Keratinocyte (primary cell): ENCODE measurements around the gene ATPAF1. TPM values are rescaled to one million over a fixed set of nuclear protein-coding genes. Genes with fewer than 3 reads are reported as not detected.

ENCODE experiments used
- DNase-seq: peaks from one replicate; pipeline ENCODE4 v3.0.0-alpha.2; 2011; ENCODE audit warnings: low read depth, missing footprints, low spot score
- FAIRE-seq: peaks from 2 replicates; lab custom pipeline; 2011; peaks lifted over from hg19 to GRCh38; lab: Jason Lieb, UNC
- H2AFZ ChIP-seq: 2 replicates; pipeline ENCODE4 v1.6.0; 2012; ENCODE audit warnings: low read length, control low read depth, inconsistent platforms; ENCODE audit not compliant: control insufficient read depth
- H3K27ac ChIP-seq: 2 replicates; pipeline ENCODE4 v1.5.1; 2011; ENCODE audit warnings: low read length; ENCODE audit not compliant: control insufficient read depth, insufficient read depth
- H3K27me3 ChIP-seq: 3 replicates; pipeline ENCODE4 v1.6.0; 2011; ENCODE audit warnings: low read length; ENCODE audit not compliant: control insufficient read depth, insufficient read depth; ENCODE audit errors: extremely low read depth
- H3K36me3 ChIP-seq, 2 experiments: 2 replicates in 1 of 2; 3 replicates in 1 of 2; pipeline ENCODE4 v1.5.1; 2011; ENCODE audit warnings: low read length in 2 of 2, mild to moderate bottlenecking in 1 of 2; ENCODE audit not compliant: control insufficient read depth in 2 of 2, insufficient read depth in 2 of 2; ENCODE audit errors: extremely low read depth in 1 of 2
- H3K4me1 ChIP-seq: 3 replicates; pipeline ENCODE4 v1.5.1; 2011; ENCODE audit warnings: low read length; ENCODE audit not compliant: control insufficient read depth, insufficient read depth; ENCODE audit errors: extremely low read depth
- H3K4me2 ChIP-seq: 3 replicates; pipeline ENCODE4 v1.6.0; 2011; ENCODE audit warnings: low read depth, low read length; ENCODE audit not compliant: control insufficient read depth, insufficient read depth; ENCODE audit errors: extremely low read depth
- H3K4me3 ChIP-seq, 3 experiments: fragments of 200-600 bp in 1 of 3; sonication (generic) in 1 of 3; 2 replicates in 2 of 3; 3 replicates in 1 of 3; pipeline ENCODE4 v1.5.1; 2011 to 2016; ENCODE audit warnings: low read length in 3 of 3, mild to moderate bottlenecking in 3 of 3, control low read depth in 2 of 3, inconsistent platforms in 1 of 3, low read depth in 1 of 3, mixed read lengths in 1 of 3, mixed run types in 1 of 3, moderate library complexity in 1 of 3; ENCODE audit not compliant: control insufficient read depth in 2 of 3, insufficient read depth in 2 of 3; ENCODE audit errors: extremely low read depth in 1 of 3
- H3K79me2 ChIP-seq: 2 replicates; pipeline ENCODE4 v1.6.0; 2012; ENCODE audit warnings: low read length; ENCODE audit not compliant: control insufficient read depth, insufficient read depth
- H3K9ac ChIP-seq: 3 replicates; pipeline ENCODE4 v1.6.0; 2011; ENCODE audit warnings: low read length; ENCODE audit not compliant: control insufficient read depth, insufficient read depth; ENCODE audit errors: extremely low read depth
- H3K9me1 ChIP-seq: 3 replicates; pipeline ENCODE4 v1.6.0; 2011; ENCODE audit warnings: low read length; ENCODE audit not compliant: control insufficient read depth, insufficient read depth; ENCODE audit errors: extremely low read depth
- H3K9me3 ChIP-seq: 2 replicates; pipeline ENCODE4 v1.5.1; 2012; ENCODE audit warnings: low read depth, low read length; ENCODE audit not compliant: control insufficient read depth
- H4K20me1 ChIP-seq: 3 replicates; pipeline ENCODE4 v1.6.0; 2011; ENCODE audit warnings: low read length; ENCODE audit not compliant: control insufficient read depth, insufficient read depth; ENCODE audit errors: extremely low read depth
- CTCF ChIP-seq, 3 experiments: IDR thresholded peaks in 1 of 3; conservative IDR thresholded peaks in 1 of 3; optimal IDR thresholded peaks in 1 of 3; 2 replicates in 2 of 3; 3 replicates in 1 of 3; pipeline versions ENCODE3 to v1.5.1; 2011; ENCODE audit warnings: low read length in 3 of 3, mild to moderate bottlenecking in 3 of 3, moderate library complexity in 2 of 3, control low read depth in 1 of 3, inconsistent platforms in 1 of 3; ENCODE audit not compliant: insufficient read depth in 2 of 3; ENCODE audit errors: extremely low read depth in 1 of 3
- EZH2 ChIP-seq: IDR thresholded peaks from one replicate; pipeline ENCODE4 v1.6.1; 2012; ENCODE audit warnings: inconsistent platforms, mild to moderate bottlenecking, low read length, moderate library complexity
- dilution Hi-C: fragments of 300-500 bp; cut with MboI; formaldehyde crosslinking; loops from one replicate; pipeline ENCODE4 v1.7.0; 2020; ENCODE audit warnings: low sequenced_read_pairs; ENCODE audit not compliant: extremely low pct_ligation_motif_present
- polyA plus RNA-seq, 5 experiments: library from polyadenylated mRNA; depleted of rRNA in 3 of 5; stranded (reverse) in 3 of 5; stranded (forward) in 1 of 5; unstranded in 1 of 5; fragments of >200 nt; gene quantifications; 1 replicate in 1 of 5; 2 replicates in 3 of 5; 3 replicates in 1 of 5; pipeline versions ENCODE4 v1.2.1 to v1.2.3, GENCODE V29; 2011 to 2012; ENCODE audit warnings: missing spikeins in 2 of 5, low read depth in 1 of 5, low replicate concordance in 1 of 5

ATPAF1 gene
- polyA plus RNA-seq, 1 donor (not counting 4 experiments of a cell fraction or from before 2014, with no cell fraction given), result 55.6 TPM

- Histone ChIP-seq H4K20me1 (no peaks in the 10 kb centered on the region), H3K27ac (no peak overlapping the region), H3K4me3 (no peak overlapping the region), H3K4me2 (no peak overlapping the region), H2AFZ (no peak overlapping the region), H3K4me1 (peaks cover 9% of the 10 kb centered on the region), H3K79me2 (no peaks in the 10 kb centered on the region), H3K9me1 (no peaks in the 10 kb centered on the region), H3K9ac (no peak overlapping the region), H3K27me3 (no peaks in the 10 kb centered on the region), H3K9me3 (no peaks in the 10 kb centered on the region), H3K36me3 (peaks cover 1 to 7% of the 10 kb centered on the region in 2 experiments)
- dilution Hi-C loops, result no loop called here
- no peak for TF ChIP-seq EZH2
- TF ChIP-seq CTCF (optimal IDR thresholded peaks at IDR 0.05 in 1 of 3, IDR thresholded peaks at IDR 0.05 in 1 of 3, conservative IDR thresholded peaks at IDR 0.05 in 1 of 3; ENCODE audit: extremely low read depth in 1 of 3, insufficient read depth in 2 of 3, low read length in 3 of 3), result no peak
- no peak for DNase-seq
- FAIRE-seq, result no peak
Observed at GRCh38 chr1:46643368-46643775, 24.8 kb downstream of the ATPAF1 start.

DNA sequence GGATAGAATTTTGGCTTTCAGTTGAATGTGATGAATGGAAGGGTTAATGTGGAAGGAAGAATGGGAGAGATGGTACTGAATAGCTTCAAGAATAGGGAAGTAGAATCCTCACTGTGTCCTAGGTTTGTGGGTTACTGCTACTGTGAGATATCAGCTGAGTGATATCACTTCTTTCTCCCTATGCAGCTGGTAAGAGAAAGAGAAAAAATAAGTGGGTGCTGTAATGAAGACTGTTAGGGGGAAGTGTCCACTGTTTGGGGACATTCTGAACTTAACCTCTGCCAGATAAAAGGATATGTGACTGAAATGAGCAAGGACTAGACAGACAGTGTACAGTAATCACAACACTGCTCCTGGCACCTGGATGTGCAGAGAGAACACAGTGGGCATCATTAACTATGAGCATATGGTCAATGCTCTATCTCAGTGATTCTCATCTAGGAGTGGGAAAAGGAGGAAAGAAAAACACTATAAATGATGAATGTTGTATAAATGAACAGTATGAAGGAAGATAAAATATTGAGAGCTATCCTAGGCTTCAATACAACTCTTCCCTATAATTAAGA, 26.0 kb downstream of the ATPAF1 start:
- no peaks in the 10 kb centered on the region for H3K27me3 ChIP-seq
- no peak overlapping the region for H3K4me2 ChIP-seq
- DNase-seq (no peak), FAIRE-seq (no peak)
- no peak overlapping the region for H3K27ac ChIP-seq
- no peak overlapping the region for H2AFZ ChIP-seq
- peaks cover 9% of the 10 kb centered on the region for H3K4me1 ChIP-seq
- H3K79me2 ChIP-seq, result no peaks in the 10 kb centered on the region
- dilution Hi-C loops, result no loop called here
- peaks cover 1 to 6% of the 10 kb centered on the region in 2 experiments for H3K36me3 ChIP-seq
- no peak overlapping the region for H3K4me3 ChIP-seq
- no peaks in the 10 kb centered on the region for H4K20me1 ChIP-seq
- H3K9me1 ChIP-seq, result no peaks in the 10 kb centered on the region
- no peak overlapping the region for H3K9ac ChIP-seq
- H3K9me3 ChIP-seq, result no peaks in the 10 kb centered on the region
- no peak for TF ChIP-seq EZH2
- TF ChIP-seq CTCF (optimal IDR thresholded peaks at IDR 0.05 in 1 of 3, IDR thresholded peaks at IDR 0.05 in 1 of 3, conservative IDR thresholded peaks at IDR 0.05 in 1 of 3; ENCODE audit: extremely low read depth in 1 of 3, insufficient read depth in 2 of 3, low read length in 3 of 3), result no peak
